Measurements from ENCODE around the gene PHC2.

The PHC2 gene

GRCh38 chr1:33370301-33370700, 60.6 kb downstream of the PHC2 start:
- Histone ChIP-seq H2AFZ (ENCODE audit: low read depth, low read length, severe bottlenecking) (no peak overlapping the region), H3K27ac (ENCODE audit: low read depth, low read length) (no peak overlapping the region), H3K36me3 (ENCODE audit: low read length) (no peaks in the 10 kb centered on the region), H3K9ac (ENCODE audit: low read length) (no peak overlapping the region), H3K4me3 (ENCODE audit: insufficient read depth, low read length, poor library complexity, severe bottlenecking) (no peak overlapping the region), H3K4me2 (ENCODE audit: low read depth, low read length, poor library complexity, severe bottlenecking) (no peak overlapping the region), H3F3A (ENCODE audit: insufficient read depth) (no peaks in the 10 kb centered on the region), H3K79me2 (ENCODE audit: insufficient read depth, low read length) (no peaks in the 10 kb centered on the region), H3K9me2 (replicated peaks; ENCODE audit: insufficient read depth, low read length) (no peaks in the 10 kb centered on the region), H3K27me3 (ENCODE audit: low read length) (no peaks in the 10 kb centered on the region), H4K20me1 (ENCODE audit: low read depth, low read length) (no peaks in the 10 kb centered on the region), H3K9me3 (ENCODE audit: insufficient read depth, low read length) (no peaks in the 10 kb centered on the region)
- no peak for TF ChIP-seq EZH2phosphoT487 (conservative IDR thresholded peaks at IDR 0.05; ENCODE audit: low read length)

DNA sequence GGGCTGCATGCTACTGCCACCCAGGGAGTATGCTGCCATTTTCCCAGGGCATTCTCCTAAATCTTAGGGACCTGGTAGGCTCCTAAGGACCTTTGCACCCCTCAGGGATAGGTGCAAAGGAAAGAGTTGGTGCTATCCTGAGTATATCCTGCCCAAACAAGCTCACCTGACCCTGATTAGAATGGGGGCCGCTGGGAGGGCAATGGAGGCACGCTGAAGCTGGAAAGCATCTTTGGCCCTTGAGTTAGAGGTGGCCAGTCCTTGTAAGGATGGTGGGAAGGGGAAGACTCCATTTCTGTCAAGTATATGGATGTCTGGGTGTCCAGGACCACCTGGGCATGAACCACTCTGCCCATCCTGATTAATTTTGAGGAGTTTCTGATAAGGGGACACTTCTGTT, 61.1 kb downstream of the PHC2 start:
- Histone ChIP-seq H3K9me2 (replicated peaks; ENCODE audit: insufficient read depth, low read length) (no peaks in the 10 kb centered on the region), H3K79me2 (ENCODE audit: insufficient read depth, low read length) (no peaks in the 10 kb centered on the region), H3K27me3 (ENCODE audit: low read length) (no peaks in the 10 kb centered on the region), H3K36me3 (ENCODE audit: low read length) (no peaks in the 10 kb centered on the region), H3K27ac (ENCODE audit: low read depth, low read length) (no peak overlapping the region), H3F3A (ENCODE audit: insufficient read depth) (no peaks in the 10 kb centered on the region), H3K4me2 (ENCODE audit: low read depth, low read length, poor library complexity, severe bottlenecking) (no peak overlapping the region), H2AFZ (ENCODE audit: low read depth, low read length, severe bottlenecking) (no peak overlapping the region), H3K9me3 (ENCODE audit: insufficient read depth, low read length) (no peaks in the 10 kb centered on the region), H3K9ac (ENCODE audit: low read length) (no peak overlapping the region), H4K20me1 (ENCODE audit: low read depth, low read length) (no peaks in the 10 kb centered on the region), H3K4me3 (ENCODE audit: insufficient read depth, low read length, poor library complexity, severe bottlenecking) (no peak overlapping the region)
- TF ChIP-seq, protein P1, sequence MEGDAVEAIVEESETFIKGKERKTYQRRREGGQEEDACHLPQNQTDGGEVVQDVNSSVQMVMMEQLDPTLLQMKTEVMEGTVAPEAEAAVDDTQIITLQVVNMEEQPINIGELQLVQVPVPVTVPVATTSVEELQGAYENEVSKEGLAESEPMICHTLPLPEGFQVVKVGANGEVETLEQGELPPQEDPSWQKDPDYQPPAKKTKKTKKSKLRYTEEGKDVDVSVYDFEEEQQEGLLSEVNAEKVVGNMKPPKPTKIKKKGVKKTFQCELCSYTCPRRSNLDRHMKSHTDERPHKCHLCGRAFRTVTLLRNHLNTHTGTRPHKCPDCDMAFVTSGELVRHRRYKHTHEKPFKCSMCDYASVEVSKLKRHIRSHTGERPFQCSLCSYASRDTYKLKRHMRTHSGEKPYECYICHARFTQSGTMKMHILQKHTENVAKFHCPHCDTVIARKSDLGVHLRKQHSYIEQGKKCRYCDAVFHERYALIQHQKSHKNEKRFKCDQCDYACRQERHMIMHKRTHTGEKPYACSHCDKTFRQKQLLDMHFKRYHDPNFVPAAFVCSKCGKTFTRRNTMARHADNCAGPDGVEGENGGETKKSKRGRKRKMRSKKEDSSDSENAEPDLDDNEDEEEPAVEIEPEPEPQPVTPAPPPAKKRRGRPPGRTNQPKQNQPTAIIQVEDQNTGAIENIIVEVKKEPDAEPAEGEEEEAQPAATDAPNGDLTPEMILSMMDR (IDR thresholded peaks at IDR 0.05; ENCODE audit: insufficient read depth, low read length, poor library complexity, severe bottlenecking) = no peak
- no peak for TF ChIP-seq EZH2phosphoT487 (conservative IDR thresholded peaks at IDR 0.05; ENCODE audit: low read length)

GRCh38 chr1:33369081-33369480, 61.8 kb downstream of the PHC2 start:
- H3K9ac ChIP-seq (ENCODE audit: low read length) = no peak overlapping the region
- H3K9me2 ChIP-seq (replicated peaks; ENCODE audit: insufficient read depth, low read length) = no peaks in the 10 kb centered on the region
- H3K79me2 ChIP-seq (ENCODE audit: insufficient read depth, low read length) = no peaks in the 10 kb centered on the region
- no peak overlapping the region for H3K4me2 ChIP-seq (ENCODE audit: low read depth, low read length, poor library complexity, severe bottlenecking)
- H3F3A ChIP-seq (ENCODE audit: insufficient read depth) = no peaks in the 10 kb centered on the region
- TF ChIP-seq, protein P1 (IDR thresholded peaks at IDR 0.05; ENCODE audit: insufficient read depth, low read length, poor library complexity, severe bottlenecking) = no peak
- TF ChIP-seq EZH2phosphoT487 (conservative IDR thresholded peaks at IDR 0.05; ENCODE audit: low read length) = no peak
- H4K20me1 ChIP-seq (ENCODE audit: low read depth, low read length) = no peaks in the 10 kb centered on the region
- H2AFZ ChIP-seq (ENCODE audit: low read depth, low read length, severe bottlenecking) = no peak overlapping the region
- H3K9me3 ChIP-seq (ENCODE audit: insufficient read depth, low read length) = no peaks in the 10 kb centered on the region
- no peak overlapping the region for H3K27ac ChIP-seq (ENCODE audit: low read depth, low read length)
- H3K36me3 ChIP-seq (ENCODE audit: low read length) = no peaks in the 10 kb centered on the region
- no peaks in the 10 kb centered on the region for H3K27me3 ChIP-seq (ENCODE audit: low read length)
- H3K4me3 ChIP-seq (ENCODE audit: insufficient read depth, low read length, poor library complexity, severe bottlenecking) = no peak overlapping the region

- H3K9ac ChIP-seq (ENCODE audit: low read length) = no peak overlapping the region
- no peaks in the 10 kb centered on the region for H3K9me3 ChIP-seq (ENCODE audit: insufficient read depth, low read length)
- no peaks in the 10 kb centered on the region for H3K9me2 ChIP-seq (replicated peaks; ENCODE audit: insufficient read depth, low read length)
- H3K4me3 ChIP-seq (ENCODE audit: insufficient read depth, low read length, poor library complexity, severe bottlenecking) = no peak overlapping the region
- no peaks in the 10 kb centered on the region for H3F3A ChIP-seq (ENCODE audit: insufficient read depth)
- TF ChIP-seq, protein P1 (IDR thresholded peaks at IDR 0.05; ENCODE audit: insufficient read depth, low read length, poor library complexity, severe bottlenecking) = no peak
- no peak for TF ChIP-seq EZH2phosphoT487 (conservative IDR thresholded peaks at IDR 0.05; ENCODE audit: low read length)
- no peak overlapping the region for H3K27ac ChIP-seq (ENCODE audit: low read depth, low read length)
- H3K4me2 ChIP-seq (ENCODE audit: low read depth, low read length, poor library complexity, severe bottlenecking) = no peak overlapping the region
- H3K79me2 ChIP-seq (ENCODE audit: insufficient read depth, low read length) = no peaks in the 10 kb centered on the region
- H2AFZ ChIP-seq (ENCODE audit: low read depth, low read length, severe bottlenecking) = no peak overlapping the region
- no peaks in the 10 kb centered on the region for H4K20me1 ChIP-seq (ENCODE audit: low read depth, low read length)
- H3K27me3 ChIP-seq (ENCODE audit: low read length) = no peaks in the 10 kb centered on the region
- no peaks in the 10 kb centered on the region for H3K36me3 ChIP-seq (ENCODE audit: low read length)
Observed at GRCh38 chr1:33368431-33368830, 62.5 kb downstream of the PHC2 start.
